ENCODE results near the gene CDH4.

CDH4 gene

DNA sequence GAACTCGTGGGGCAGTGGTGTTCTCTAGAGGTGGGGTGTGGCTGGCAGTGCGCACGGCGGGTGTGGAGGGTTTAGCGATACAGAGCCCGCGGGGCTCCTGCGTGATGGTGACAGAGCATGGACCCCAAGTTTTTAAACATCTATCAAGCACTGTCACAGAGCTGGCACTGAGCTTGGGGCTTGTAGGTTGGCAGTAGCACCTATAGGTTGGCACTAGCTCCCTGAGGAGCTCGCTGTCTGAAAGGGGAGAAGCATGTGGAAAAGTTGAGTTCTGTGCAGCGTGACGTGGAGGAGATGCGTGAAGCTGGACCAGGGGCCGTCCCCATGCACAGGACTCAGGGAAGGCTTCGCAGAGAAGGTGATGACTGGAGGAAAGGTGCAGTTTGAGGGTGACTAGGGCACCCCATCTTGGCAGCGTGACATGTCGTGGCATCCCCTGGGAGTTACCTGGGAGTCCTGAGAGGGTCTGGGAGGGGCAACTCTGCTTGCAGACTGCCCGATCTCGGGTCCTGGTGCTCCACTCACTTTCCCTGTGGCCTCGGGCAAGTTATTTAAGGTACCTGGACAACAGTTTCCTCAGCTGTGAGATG, 122.0 kb downstream of the CDH4 start:
- TF ChIP-seq, protein P1, sequence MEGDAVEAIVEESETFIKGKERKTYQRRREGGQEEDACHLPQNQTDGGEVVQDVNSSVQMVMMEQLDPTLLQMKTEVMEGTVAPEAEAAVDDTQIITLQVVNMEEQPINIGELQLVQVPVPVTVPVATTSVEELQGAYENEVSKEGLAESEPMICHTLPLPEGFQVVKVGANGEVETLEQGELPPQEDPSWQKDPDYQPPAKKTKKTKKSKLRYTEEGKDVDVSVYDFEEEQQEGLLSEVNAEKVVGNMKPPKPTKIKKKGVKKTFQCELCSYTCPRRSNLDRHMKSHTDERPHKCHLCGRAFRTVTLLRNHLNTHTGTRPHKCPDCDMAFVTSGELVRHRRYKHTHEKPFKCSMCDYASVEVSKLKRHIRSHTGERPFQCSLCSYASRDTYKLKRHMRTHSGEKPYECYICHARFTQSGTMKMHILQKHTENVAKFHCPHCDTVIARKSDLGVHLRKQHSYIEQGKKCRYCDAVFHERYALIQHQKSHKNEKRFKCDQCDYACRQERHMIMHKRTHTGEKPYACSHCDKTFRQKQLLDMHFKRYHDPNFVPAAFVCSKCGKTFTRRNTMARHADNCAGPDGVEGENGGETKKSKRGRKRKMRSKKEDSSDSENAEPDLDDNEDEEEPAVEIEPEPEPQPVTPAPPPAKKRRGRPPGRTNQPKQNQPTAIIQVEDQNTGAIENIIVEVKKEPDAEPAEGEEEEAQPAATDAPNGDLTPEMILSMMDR (IDR thresholded peaks at IDR 0.05; ENCODE audit: borderline replicate concordance, control extremely low read depth, extremely low read depth, insufficient read depth, missing control alignments) = no peak
- in situ Hi-C loops (cut with MboI; ENCODE audit: low sequenced_read_pairs, unreplicated experiment) = no loop called here
- no peak for DNase-seq (ENCODE audit: low spot score)

DNA sequence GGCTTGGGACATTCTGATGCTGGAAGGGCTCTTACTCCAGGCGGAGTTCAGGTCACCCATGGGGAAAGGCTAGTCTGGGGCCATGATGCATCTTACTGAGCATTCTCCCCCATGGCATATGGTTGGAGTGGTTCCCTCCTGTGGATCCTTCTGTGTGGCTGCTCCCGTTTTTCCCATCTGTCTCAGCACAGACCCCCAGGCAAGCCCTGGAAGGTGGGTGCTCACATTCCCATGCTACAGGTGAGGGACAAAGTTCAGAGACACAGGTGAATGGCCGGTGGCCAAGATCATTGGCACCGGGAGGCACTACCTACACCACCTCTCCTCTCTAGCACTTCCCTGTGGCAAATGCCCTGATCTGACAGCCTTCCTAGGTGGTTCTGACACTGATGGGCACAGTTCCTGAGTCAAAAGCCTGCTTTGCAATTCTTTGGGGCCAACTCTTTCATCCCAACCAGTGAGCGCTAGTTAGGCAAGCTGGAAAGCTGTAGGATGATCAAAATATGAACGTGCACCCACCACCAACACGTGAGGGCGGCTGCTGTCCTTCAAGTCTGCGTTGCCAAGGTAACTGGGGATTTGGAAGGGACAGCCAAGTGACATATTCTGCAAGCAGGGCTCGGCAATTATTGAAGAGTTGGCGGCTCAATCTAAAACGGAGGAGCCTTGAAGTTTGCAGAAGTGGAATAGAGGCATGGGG, 124.6 kb downstream of the CDH4 start:
- TF ChIP-seq, protein P1 (IDR thresholded peaks at IDR 0.05; ENCODE audit: borderline replicate concordance, control extremely low read depth, extremely low read depth, insufficient read depth, missing control alignments) = no peak
- in situ Hi-C loops (cut with MboI; ENCODE audit: low sequenced_read_pairs, unreplicated experiment) = no loop called here
- no peak for DNase-seq (ENCODE audit: low spot score)

DNA sequence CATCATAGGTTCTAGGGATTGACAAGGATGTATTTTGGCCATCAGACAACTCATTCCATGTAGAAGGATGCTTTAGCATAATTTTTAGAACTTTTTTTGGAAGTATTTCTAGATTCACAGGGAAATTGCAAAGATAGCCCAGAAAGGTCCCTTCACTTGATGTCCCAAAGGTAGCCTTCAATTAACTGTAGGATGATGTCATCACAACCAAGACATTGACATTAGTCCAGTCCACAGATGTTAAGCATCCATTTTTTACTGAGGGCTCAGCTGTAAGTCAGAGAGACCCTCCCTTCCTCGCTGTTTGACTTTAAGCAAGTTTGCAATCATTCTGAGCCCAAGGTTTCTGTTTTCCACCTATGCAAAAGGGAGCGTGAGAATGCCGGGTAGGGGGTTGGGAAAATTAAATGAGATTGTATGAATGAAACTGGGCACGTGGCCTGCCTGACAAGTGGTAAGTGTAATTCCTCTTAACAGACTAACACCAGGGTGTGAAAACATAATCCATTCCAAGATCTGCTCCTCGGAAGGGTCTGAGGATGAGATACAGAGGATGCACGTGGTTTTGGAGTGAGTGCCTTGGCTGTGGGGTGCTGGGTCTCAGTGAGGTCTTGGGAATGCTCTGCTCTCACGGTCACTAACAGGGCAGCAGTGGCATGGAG, 126.8 kb downstream of the CDH4 start:
- in situ Hi-C loops (cut with MboI; ENCODE audit: low sequenced_read_pairs, unreplicated experiment) = no loop called here
- no peak for DNase-seq (ENCODE audit: low spot score)
- TF ChIP-seq, protein P1 (IDR thresholded peaks at IDR 0.05; ENCODE audit: borderline replicate concordance, control extremely low read depth, extremely low read depth, insufficient read depth, missing control alignments) = no peak

DNA sequence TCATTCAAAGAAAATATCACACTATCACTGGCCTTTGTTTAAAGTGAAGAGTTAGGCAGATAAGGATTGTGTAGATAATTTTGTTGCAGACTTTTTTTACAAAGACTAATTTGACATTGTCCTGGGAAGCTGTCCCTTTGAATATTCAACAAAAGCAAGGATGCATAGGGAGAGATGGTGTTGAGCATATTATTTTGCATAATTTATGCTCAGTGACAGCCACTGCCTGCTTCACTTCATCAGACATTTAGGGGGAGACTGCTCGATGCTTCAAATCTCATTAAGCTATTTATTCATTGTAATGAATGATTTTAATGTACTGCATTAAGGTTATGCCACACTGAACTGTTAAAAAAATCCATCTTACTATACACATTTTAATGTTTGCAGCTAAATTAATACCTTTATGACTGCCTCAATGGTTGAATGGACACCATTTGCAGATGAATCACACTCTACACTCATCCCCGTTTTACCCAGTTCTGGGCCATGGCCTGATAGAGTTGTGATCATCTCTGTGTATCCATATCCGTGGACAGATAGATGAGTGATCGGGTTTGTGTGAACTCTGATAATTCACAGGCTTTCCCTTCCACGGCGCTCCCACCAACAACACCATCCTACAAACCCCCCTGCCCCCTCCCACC, 128.0 kb downstream of the CDH4 start:
- TF ChIP-seq, protein P1 (IDR thresholded peaks at IDR 0.05; ENCODE audit: borderline replicate concordance, control extremely low read depth, extremely low read depth, insufficient read depth, missing control alignments) = no peak
- in situ Hi-C loops (cut with MboI; ENCODE audit: low sequenced_read_pairs, unreplicated experiment) = no loop called here
- DNase-seq (ENCODE audit: low spot score) = no peak

DNA sequence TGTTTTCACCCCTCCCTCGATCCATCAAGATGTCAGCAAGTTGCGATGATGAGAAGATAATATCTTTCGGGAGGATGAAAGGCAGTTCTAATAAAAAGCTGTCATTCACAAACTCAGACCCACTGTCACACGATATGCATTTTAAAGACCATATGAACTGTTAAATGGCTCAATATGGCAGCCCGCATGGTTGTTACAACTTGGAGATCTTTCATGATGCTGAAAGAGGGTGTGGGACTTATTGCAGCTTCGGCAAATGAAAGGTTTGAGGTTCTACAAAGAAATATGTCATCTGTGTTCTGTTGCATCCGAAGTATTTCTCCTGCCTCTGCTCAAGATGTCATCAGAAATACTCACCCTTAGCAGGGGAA, 128.5 kb downstream of the CDH4 start:
- in situ Hi-C loops (cut with MboI; ENCODE audit: low sequenced_read_pairs, unreplicated experiment) = no loop called here
- no peak for DNase-seq (ENCODE audit: low spot score)
- TF ChIP-seq, protein P1 (IDR thresholded peaks at IDR 0.05; ENCODE audit: borderline replicate concordance, control extremely low read depth, extremely low read depth, insufficient read depth, missing control alignments) = no peak

DNA sequence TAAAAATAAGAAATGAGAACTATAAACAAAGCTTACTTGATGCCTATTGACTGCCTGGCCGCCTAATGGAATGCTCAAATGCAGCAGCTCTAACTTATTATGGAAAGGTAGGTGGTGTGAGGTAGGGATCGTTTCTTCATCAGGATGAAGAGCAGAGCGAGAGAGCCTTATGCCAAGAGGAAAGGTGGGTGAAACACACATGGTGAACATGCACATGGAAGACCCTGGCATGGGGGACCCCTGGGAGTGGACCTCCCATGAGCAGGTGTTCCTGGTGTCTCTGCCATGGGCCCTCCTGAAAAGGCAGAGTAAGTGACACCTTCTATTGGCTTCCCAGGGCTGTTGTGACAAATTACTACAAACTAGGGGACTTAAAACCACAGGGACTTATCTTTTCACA, 130.1 kb downstream of the CDH4 start:
- no peak for DNase-seq (ENCODE audit: low spot score)
- TF ChIP-seq, protein P1 (IDR thresholded peaks at IDR 0.05; ENCODE audit: borderline replicate concordance, control extremely low read depth, extremely low read depth, insufficient read depth, missing control alignments) = no peak
- in situ Hi-C loops (cut with MboI; ENCODE audit: low sequenced_read_pairs, unreplicated experiment) = no loop called here
